ENCODE data around the gene CD276. TPM values are rescaled to one million over a fixed set of nuclear protein-coding genes. Genes with fewer than 3 reads are reported as not detected.

Gene CD276
- total RNA-seq, 2 donors from 2014 or later, result 24.6 to 59.7 TPM

- DNase-seq (no peak), ATAC-seq (no peak)
- Histone ChIP-seq H3K9me3 (no peaks in the 10 kb centered on the region), H3K27ac (no peak overlapping the region), H3K36me3 (replicated peaks in 1 of 2; ENCODE audit: insufficient read depth in 1 of 2, low read depth in 2 of 2) (no peaks in the 10 kb centered on the region), H3K27me3 (no peaks in the 10 kb centered on the region), H3K4me3 (no peak overlapping the region), H3K4me1 (no peaks in the 10 kb centered on the region)
- intact Hi-C loops (cut with DNase I), result no loop called here
- no peak for TF ChIP-seq CTCF (IDR thresholded peaks at IDR 0.05)
- no peak for TF ChIP-seq POLR2A (IDR thresholded peaks at IDR 0.05)
- WGBS, 2 donors, result 77 to 79% methylated on average over 13 to 24 of the region's 25 CpGs
Observed at GRCh38 chr15:73740152-73741048, 56.2 kb downstream of the CD276 start.

- 46 to 59% methylated on average over 3 of the region's 3 CpGs for WGBS, 2 donors
- Histone ChIP-seq H3K4me3 (no peak overlapping the region), H3K4me1 (no peaks in the 10 kb centered on the region), H3K9me3 (no peaks in the 10 kb centered on the region), H3K27ac (no peak overlapping the region), H3K27me3 (no peaks in the 10 kb centered on the region), H3K36me3 (replicated peaks in 1 of 2; ENCODE audit: insufficient read depth in 1 of 2, low read depth in 2 of 2) (no peaks in the 10 kb centered on the region)
- intact Hi-C loops (cut with DNase I), result no loop called here
- no peak for TF ChIP-seq POLR2A (IDR thresholded peaks at IDR 0.05)
- TF ChIP-seq CTCF (IDR thresholded peaks at IDR 0.05), result no peak
- DNase-seq, result no peak
- ATAC-seq, result no peak
Observed at GRCh38 chr15:73741321-73741836, 57.2 kb downstream of the CD276 start.

- intact Hi-C loops (cut with DNase I), result no loop called here
- WGBS, 2 donors, result 18 to 36% methylated on average over 1 of the region's 1 CpG
- Histone ChIP-seq H3K27me3 (no peaks in the 10 kb centered on the region), H3K4me1 (no peaks in the 10 kb centered on the region), H3K27ac (no peak overlapping the region), H3K9me3 (no peaks in the 10 kb centered on the region), H3K4me3 (no peak overlapping the region), H3K36me3 (replicated peaks in 1 of 2; ENCODE audit: insufficient read depth in 1 of 2, low read depth in 2 of 2) (no peaks in the 10 kb centered on the region)
- DNase-seq (no peak), ATAC-seq (no peak)
- TF ChIP-seq POLR2A (IDR thresholded peaks at IDR 0.05) (no peak), CTCF (IDR thresholded peaks at IDR 0.05) (no peak)
Observed at GRCh38 chr15:73744293-73744692, 60.1 kb downstream of the CD276 start.

GRCh38 chr15:73745073-73745472, 60.9 kb downstream of the CD276 start:
- no peaks in the 10 kb centered on the region for H3K4me1 ChIP-seq
- ATAC-seq (no peak), DNase-seq (no peak)
- H3K4me3 ChIP-seq, result no peak overlapping the region
- no peaks in the 10 kb centered on the region for H3K9me3 ChIP-seq
- intact Hi-C loops (cut with DNase I), result no loop called here
- H3K27ac ChIP-seq, result no peak overlapping the region
- TF ChIP-seq CTCF (IDR thresholded peaks at IDR 0.05) (no peak), POLR2A (IDR thresholded peaks at IDR 0.05) (no peak)
- H3K36me3 ChIP-seq (replicated peaks in 1 of 2; ENCODE audit: insufficient read depth in 1 of 2, low read depth in 2 of 2), result no peaks in the 10 kb centered on the region
- 54 to 62% methylated on average over 7 of the region's 7 CpGs for WGBS, 2 donors
- H3K27me3 ChIP-seq, result no peaks in the 10 kb centered on the region
